ENCODE results near the gene LCNL1.
"Not testable (repeated sequence)": the region's sequence is repeated elsewhere in the genome, so short reads cannot be mapped to it uniquely, and the experiment has no call there.

GRCh38 chr9:137033481-137033880 lies 50.7 kb downstream of the LCNL1 start:
- not testable (repeated sequence) for TF ChIP-seq EZH2 (IDR thresholded peaks at IDR 0.05; ENCODE audit: low read length); CTCF (optimal IDR thresholded peaks at IDR 0.05 in 1 of 3, IDR thresholded peaks at IDR 0.05 in 1 of 3, conservative IDR thresholded peaks at IDR 0.05 in 1 of 3; ENCODE audit: extremely low read depth in 1 of 3, insufficient read depth in 2 of 3, low read length in 3 of 3)
